Fibroblast of villous mesenchyme (primary cell): Measurements from ENCODE around the gene TANGO2. TPM values are rescaled to one million over a fixed set of nuclear protein-coding genes. Genes with fewer than 3 reads are reported as not detected.

Source experiments
- DNase-seq: peaks from one replicate; pipeline ENCODE4 v3.0.0-alpha.2; 2010; ENCODE audit warnings: low read depth
- H3K4me3 ChIP-seq: 2 replicates; pipeline ENCODE4 v1.5.1; 2011; ENCODE audit warnings: low read depth, mild to moderate bottlenecking, low read length
- total RNA-seq: library from RNA; depleted of rRNA; stranded (reverse); fragments of >200 nt; gene quantifications from 2 replicates; pipeline ENCODE4 v1.2.3, GENCODE V29; 2012
- TF ChIP-seq, protein P1 (sequence below): IDR thresholded peaks from 2 replicates; pipeline ENCODE4 v1.5.1; 2012; ENCODE audit warnings: low read depth, mild to moderate bottlenecking, low read length; ENCODE audit not compliant: insufficient read depth

TANGO2 gene
- total RNA-seq, 1 donor: 30.2 TPM

GRCh38 chr22:19974268-19974861, 46.5 kb upstream of the TANGO2 start:
- peak; percentile 65 for DNase-seq
- H3K4me3 ChIP-seq: no peak overlapping the region
- TF ChIP-seq, protein P1, sequence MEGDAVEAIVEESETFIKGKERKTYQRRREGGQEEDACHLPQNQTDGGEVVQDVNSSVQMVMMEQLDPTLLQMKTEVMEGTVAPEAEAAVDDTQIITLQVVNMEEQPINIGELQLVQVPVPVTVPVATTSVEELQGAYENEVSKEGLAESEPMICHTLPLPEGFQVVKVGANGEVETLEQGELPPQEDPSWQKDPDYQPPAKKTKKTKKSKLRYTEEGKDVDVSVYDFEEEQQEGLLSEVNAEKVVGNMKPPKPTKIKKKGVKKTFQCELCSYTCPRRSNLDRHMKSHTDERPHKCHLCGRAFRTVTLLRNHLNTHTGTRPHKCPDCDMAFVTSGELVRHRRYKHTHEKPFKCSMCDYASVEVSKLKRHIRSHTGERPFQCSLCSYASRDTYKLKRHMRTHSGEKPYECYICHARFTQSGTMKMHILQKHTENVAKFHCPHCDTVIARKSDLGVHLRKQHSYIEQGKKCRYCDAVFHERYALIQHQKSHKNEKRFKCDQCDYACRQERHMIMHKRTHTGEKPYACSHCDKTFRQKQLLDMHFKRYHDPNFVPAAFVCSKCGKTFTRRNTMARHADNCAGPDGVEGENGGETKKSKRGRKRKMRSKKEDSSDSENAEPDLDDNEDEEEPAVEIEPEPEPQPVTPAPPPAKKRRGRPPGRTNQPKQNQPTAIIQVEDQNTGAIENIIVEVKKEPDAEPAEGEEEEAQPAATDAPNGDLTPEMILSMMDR: no peak

DNA sequence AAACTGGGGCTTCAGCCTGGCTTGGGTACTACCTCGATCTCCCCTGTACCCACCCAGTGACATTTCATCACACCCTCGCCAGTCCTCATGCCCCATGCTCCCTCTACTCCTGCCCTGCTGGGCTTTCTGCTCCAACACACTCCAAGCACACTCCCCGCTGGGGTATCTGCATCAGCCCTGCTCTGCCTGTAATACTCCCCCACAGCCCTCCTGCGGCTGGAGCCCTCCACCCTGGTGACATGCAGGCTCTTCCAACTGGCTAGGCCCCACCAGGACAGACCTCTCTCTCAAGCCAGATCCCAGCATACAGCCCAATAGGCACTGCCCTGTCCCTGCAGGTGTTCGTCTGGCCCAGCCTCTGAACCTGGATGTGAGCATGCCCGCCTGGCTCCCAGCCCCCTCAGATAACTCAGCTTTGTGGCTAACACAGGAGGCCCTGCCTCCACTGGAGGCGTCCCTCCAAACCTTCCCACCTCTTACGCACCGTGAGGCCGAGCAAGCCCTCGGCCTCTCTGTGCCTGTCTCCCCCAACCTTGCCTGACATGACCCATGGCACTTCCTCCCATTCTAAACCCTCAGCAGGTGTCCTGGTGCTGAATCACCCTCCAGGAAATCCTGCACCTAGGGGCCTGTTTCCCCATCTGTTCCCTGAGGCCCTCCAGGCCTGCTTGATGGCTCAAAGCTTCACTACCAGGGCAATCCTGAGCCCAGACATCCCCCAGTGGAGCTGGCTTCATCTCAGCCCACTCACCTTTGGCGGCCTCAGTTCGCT, 45.8 kb upstream of the TANGO2 start:
- TF ChIP-seq, protein P1: no peak
- H3K4me3 ChIP-seq: no peak overlapping the region
- no peak for DNase-seq

- H3K4me3 ChIP-seq: no peak overlapping the region
- DNase-seq: no peak
- TF ChIP-seq, protein P1: no peak
These were observed 45.2 kb upstream of the TANGO2 start for GRCh38 chr22:19975707-19976035.

GRCh38 chr22:19976671-19977070, 44.2 kb upstream of the TANGO2 start:
- H3K4me3 ChIP-seq: no peak overlapping the region
- no peak for DNase-seq
- TF ChIP-seq, protein P1: no peak

DNA sequence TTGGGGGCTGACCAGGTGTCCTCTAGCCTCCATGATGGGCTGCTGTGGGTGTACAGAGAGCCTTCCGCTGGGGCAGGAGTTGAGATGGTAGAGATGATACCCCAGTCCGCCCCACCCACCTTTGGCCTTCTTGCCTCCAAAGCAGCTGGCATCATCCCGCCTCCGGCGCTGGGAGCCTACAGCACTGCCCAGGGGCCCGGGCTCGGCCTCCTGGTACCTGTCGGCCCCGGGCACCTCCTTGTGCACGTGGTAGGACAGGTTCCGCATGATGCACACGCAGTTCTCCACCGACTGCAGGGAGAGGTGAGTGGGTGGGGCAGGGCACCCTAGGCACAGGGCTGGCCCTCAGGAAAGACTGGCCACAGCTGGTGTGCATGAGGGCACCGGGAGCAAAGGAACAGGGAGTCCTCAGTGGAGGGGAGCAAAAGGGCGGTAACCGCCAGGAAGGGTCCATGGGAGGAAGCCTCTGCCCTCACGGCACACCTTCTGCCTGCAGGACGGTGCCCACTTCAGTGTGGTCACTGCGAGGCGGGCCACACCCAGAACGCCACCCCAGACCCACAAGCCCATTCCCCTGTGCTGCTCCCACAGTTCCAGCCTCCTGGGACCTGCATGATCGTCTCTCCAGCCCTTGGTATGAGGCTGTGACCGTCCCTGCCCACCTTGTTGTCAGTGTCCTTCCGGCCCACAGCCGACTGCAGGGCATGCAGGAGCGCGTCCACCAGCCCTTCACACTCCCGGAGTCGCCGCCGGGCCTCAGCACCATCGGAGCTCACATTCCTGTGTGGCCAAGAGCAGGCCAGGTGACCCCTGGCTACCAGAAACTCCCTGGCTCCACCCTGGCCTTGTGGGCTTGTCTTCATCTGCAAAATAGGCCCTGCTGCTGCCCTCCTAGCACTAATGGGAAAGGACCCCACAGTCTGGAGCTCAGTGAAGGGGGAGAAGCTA, 43.3 kb upstream of the TANGO2 start:
- no peak for DNase-seq
- H3K4me3 ChIP-seq: no peak overlapping the region
- TF ChIP-seq, protein P1: no peak

DNA sequence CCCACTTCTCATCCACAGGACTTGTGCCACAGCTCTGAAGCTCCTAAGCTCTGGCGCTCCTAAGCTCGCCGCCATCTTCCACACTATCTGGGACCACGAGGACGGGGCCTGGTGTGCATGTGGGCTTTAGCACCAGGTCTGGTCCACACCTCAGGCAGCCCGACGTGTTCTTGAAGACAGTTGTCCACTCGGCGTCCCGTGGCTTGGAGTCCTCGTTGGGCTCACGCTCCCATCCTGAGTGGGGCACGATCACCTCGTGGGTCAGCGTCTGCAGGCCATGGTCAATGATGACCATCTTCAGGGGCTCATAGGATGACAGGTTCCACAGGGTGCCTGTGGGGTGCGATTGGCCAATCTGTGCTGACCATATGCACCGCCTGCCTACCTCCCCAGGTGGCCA, 42.2 kb upstream of the TANGO2 start:
- TF ChIP-seq, protein P1: no peak
- no peak for DNase-seq
- H3K4me3 ChIP-seq: no peak overlapping the region
